HG03442 (cell line): ENCODE results near the gene B3GNT7.
"Not testable (repeated sequence)": the region's sequence is repeated elsewhere in the genome, so short reads cannot be mapped to it uniquely, and the experiment has no call there.

Experiments
- ATAC-seq: cut with Tn5 transposase; IDR thresholded peaks from one replicate; pipeline ENCODE4 v1.9.1; 2021; ENCODE audit warnings: mild to moderate bottlenecking, moderate library complexity; ENCODE audit not compliant: unreplicated experiment

The B3GNT7 gene

DNA sequence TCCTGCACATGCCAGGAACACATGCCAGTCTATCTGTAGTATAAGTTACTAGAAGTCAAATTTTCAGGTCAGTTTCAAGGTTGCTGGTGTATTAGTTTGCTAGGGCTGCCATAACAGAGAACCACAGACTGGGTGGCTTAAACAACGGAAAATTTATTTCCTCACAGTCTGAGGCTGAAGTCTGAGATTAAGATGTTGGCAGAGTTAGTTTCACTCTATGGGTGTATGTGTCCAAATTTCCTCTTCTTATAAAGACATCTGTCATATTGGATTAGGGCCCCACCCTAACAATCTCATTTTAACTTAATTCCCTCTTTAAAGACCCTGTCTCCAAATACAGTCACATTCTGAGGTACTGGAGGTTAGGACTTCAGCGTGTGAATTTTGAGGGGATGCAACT is 26.5 kb downstream of the B3GNT7 start:
- ATAC-seq, result no peak

- ATAC-seq, result no peak
These were observed 27.7 kb downstream of the B3GNT7 start for GRCh38 chr2:231423176-231423575.

GRCh38 chr2:231425291-231425810 is 29.8 kb downstream of the B3GNT7 start:
- no peak for ATAC-seq

DNA sequence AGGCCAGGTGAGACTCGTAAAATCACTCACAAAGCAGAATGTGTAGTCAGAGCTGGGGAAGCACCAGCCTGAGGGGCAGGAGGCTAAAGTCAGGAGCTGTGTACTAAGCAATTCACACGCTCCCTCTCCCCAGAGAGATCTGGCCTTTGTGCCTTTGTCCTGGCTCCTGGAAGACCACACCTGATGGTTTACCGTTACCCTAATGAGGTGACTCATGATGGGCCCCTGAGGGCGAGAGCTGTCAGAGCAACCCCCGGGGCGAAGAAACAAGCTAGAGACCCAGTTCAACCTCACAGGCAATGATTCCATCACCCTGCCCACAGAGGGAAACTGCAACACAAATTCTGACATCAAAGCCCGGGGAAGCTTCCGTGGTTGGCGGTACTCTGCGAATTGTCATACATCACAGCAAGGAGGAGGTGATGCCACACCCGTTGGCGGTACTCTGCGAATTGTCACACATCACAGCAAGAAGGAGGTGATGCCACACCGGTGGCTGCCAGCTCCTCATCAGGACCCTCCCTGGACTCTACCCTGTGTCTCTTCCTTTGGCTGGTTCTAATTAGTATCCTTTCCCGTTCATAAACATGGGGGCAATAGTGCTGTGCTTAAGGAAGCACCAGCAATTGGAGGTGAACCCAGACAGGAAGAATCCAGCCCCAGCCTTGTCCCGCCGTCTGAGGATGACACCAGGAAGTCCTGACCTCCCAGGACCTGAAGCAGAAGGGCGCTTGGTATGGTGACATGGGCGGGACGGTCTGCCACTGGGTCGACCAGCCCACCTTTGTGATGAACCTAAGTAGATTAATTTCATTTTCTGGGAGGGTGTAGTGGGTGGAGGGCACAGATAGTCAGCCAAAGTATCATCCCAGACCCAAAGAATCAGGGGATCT is 30.5 kb downstream of the B3GNT7 start:
- ATAC-seq, result no peak

GRCh38 chr2:231427116-231427515 is 31.6 kb downstream of the B3GNT7 start:
- ATAC-seq, result no peak

- ATAC-seq, result no peak
These were observed 33.6 kb downstream of the B3GNT7 start for GRCh38 chr2:231429152-231429551.

- ATAC-seq, result no peak
These were observed 34.4 kb downstream of the B3GNT7 start for GRCh38 chr2:231429901-231430300.

GRCh38 chr2:231430437-231430836 is 34.9 kb downstream of the B3GNT7 start:
- ATAC-seq, result not testable (repeated sequence)

- ATAC-seq, result no peak
These were observed 36.1 kb downstream of the B3GNT7 start for GRCh38 chr2:231431606-231432005.

GRCh38 chr2:231433990-231434389 is 38.5 kb downstream of the B3GNT7 start:
- no peak for ATAC-seq

DNA sequence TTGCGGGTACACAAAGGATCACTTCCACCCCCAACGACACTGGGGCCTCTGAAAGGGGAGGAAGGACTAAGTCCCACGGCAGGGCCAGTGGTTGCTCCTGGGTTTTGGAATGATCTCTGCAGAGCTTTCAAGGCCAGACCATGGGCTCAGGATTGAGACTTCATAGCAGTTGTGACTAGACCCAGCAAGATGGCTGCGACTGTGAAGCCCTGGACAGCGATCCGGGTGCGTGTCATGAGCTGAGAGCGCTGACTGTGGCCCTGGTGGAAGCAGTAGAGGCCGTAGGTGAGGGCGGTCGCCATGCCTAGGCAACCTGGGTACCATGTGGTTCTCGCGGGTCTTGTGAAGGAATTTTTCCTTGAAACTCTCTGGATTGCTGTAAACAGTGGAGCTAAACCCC is 41.4 kb downstream of the B3GNT7 start:
- ATAC-seq, result no peak

GRCh38 chr2:231449503-231450054 is 54.1 kb downstream of the B3GNT7 start:
- no peak for ATAC-seq

DNA sequence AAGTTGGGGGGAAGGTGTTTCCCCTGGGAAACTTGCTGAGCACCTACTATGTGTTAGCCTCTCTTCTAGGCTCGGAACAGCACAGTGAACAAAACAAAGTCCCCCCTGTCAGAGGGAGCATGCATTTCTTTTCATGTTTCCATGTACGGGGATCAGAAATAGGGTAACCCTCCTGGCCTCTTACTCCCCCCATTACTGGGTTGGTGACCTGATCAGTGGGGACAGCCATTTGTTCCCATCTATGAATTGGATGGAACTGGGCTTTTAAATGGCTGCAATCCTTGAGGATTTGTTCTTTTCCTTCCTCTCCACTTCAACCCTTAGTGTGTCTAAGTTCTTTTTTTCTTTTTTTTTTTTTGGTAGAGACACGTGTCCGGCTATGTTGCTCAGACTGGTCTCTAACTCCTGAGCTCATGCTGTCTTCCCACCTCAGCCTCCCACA is 55.1 kb downstream of the B3GNT7 start:
- ATAC-seq, result no peak
